GM23248 (cell line): ENCODE data around the gene ELOVL1.

Experiments used
- EZH2 ChIP-seq: fragments of 200-600 bp; sonication (generic); IDR thresholded peaks from 2 replicates; pipeline ENCODE4 v1.6.1; 2018; ENCODE audit warnings: antibody characterized with exemption, mild to moderate bottlenecking; ENCODE audit not compliant: insufficient read depth, poor library complexity, severe bottlenecking
- EZH2phosphoT487 ChIP-seq: fragments of 200-600 bp; sonication (generic); IDR thresholded peaks from 2 replicates; pipeline ENCODE4 v1.6.1; 2018; ENCODE audit warnings: antibody characterized with exemption, moderate library complexity, mild to moderate bottlenecking, low read depth; ENCODE audit not compliant: insufficient read depth

DNA sequence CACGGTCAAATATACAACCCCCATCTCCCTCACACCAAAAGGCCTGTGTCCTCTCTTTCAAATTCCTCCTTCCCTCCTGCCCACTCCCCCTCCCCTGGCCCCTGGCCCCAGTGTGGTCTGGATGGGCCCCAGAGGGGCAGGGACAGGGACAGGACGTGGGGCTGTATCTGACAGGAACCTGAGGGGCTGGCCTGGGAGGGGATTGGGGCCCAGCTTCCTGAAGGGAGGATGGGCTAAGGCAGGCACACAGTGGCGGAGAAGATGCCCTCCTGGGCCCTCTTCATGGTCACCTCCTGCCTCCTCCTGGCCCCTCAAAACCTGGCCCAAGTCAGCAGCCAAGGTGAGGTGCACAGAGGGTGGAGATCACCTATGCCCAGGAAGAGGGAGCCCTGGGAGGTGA, 30.2 kb downstream of the ELOVL1 start, which contains the start of gene MPL:
- TF ChIP-seq EZH2 (no peak), EZH2phosphoT487 (no peak)
